Measurements from ENCODE around the gene UCP3. TPM values are rescaled to one million over a fixed set of nuclear protein-coding genes. Genes with fewer than 3 reads are reported as not detected.

The UCP3 gene
- total RNA-seq, 1 donor from 2014 or later: 2.0 TPM

GRCh38 chr11:73961321-73961720, 47.6 kb downstream of the UCP3 start:
- Histone ChIP-seq H3K4me2 (ENCODE audit: low read length) (peak overlapping the region; percentile 29), H3K27ac (ENCODE audit: low read depth, low read length) (no peak overlapping the region), H3K9ac (ENCODE audit: low read length) (no peak overlapping the region), H3K27me3 (ENCODE audit: insufficient read depth, low read length) (no peaks in the 10 kb centered on the region), H4K20me1 (ENCODE audit: insufficient read depth, low read length) (no peaks in the 10 kb centered on the region), H2AFZ (ENCODE audit: low read depth, low read length) (no peak overlapping the region), H3K4me1 (ENCODE audit: insufficient read depth, low read length) (peaks cover 2% of the 10 kb centered on the region), H3K4me3 (ENCODE audit: insufficient read depth, low read depth, low read length) (no peak overlapping the region), H3K79me2 (ENCODE audit: insufficient read depth, low read length) (no peaks in the 10 kb centered on the region), H3K36me3 (ENCODE audit: insufficient read depth, low read length) (no peaks in the 10 kb centered on the region), H3K9me3 (ENCODE audit: insufficient read depth, low read depth, low read length) (no peaks in the 10 kb centered on the region)
- TF ChIP-seq EZH2 (IDR thresholded peaks at IDR 0.05; ENCODE audit: insufficient read depth, low read length): no peak
- TF ChIP-seq, protein P1, sequence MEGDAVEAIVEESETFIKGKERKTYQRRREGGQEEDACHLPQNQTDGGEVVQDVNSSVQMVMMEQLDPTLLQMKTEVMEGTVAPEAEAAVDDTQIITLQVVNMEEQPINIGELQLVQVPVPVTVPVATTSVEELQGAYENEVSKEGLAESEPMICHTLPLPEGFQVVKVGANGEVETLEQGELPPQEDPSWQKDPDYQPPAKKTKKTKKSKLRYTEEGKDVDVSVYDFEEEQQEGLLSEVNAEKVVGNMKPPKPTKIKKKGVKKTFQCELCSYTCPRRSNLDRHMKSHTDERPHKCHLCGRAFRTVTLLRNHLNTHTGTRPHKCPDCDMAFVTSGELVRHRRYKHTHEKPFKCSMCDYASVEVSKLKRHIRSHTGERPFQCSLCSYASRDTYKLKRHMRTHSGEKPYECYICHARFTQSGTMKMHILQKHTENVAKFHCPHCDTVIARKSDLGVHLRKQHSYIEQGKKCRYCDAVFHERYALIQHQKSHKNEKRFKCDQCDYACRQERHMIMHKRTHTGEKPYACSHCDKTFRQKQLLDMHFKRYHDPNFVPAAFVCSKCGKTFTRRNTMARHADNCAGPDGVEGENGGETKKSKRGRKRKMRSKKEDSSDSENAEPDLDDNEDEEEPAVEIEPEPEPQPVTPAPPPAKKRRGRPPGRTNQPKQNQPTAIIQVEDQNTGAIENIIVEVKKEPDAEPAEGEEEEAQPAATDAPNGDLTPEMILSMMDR (IDR thresholded peaks at IDR 0.05; ENCODE audit: insufficient read depth, low read depth, low read length): no peak
- Mint-ChIP-seq H3K9me3 (ENCODE audit: unreplicated experiment) (no peaks in the 10 kb centered on the region), H3K4me3 (ENCODE audit: unreplicated experiment) (no peak overlapping the region), H3K4me1 (ENCODE audit: low read depth, unreplicated experiment) (peaks cover 13% of the 10 kb centered on the region), H3K36me3 (ENCODE audit: low read depth, unreplicated experiment) (no peaks in the 10 kb centered on the region), H3K27ac (ENCODE audit: unreplicated experiment) (no peak overlapping the region), H3K27me3 (ENCODE audit: low read depth, unreplicated experiment) (peaks cover 10% of the 10 kb centered on the region)
- peak; percentile 38 for DNase-seq (ENCODE audit: low read depth)
- FAIRE-seq: no peak

GRCh38 chr11:73958521-73959141, 50.3 kb downstream of the UCP3 start:
- FAIRE-seq: no peak
- no peak overlapping the region for H2AFZ ChIP-seq (ENCODE audit: low read depth, low read length)
- H3K27ac Mint-ChIP-seq (ENCODE audit: unreplicated experiment): no peak overlapping the region

More at GRCh38 chr11:73958521-73959141, 50.3 kb downstream of the UCP3 start:
- no peak overlapping the region for H3K9ac ChIP-seq (ENCODE audit: low read length)
- H3K4me1 Mint-ChIP-seq (ENCODE audit: low read depth, unreplicated experiment): peaks cover 14% of the 10 kb centered on the region
- no peaks in the 10 kb centered on the region for H3K36me3 Mint-ChIP-seq (ENCODE audit: low read depth, unreplicated experiment)
- H3K27me3 ChIP-seq (ENCODE audit: insufficient read depth, low read length): no peaks in the 10 kb centered on the region
- no peaks in the 10 kb centered on the region for H3K79me2 ChIP-seq (ENCODE audit: insufficient read depth, low read length)
- H3K4me3 ChIP-seq (ENCODE audit: insufficient read depth, low read depth, low read length): no peak overlapping the region
- peaks cover 8% of the 10 kb centered on the region for H3K4me1 ChIP-seq (ENCODE audit: insufficient read depth, low read length)
- H3K4me2 ChIP-seq (ENCODE audit: low read length): no peak overlapping the region
- H3K27me3 Mint-ChIP-seq (ENCODE audit: low read depth, unreplicated experiment): peaks cover 10% of the 10 kb centered on the region
- no peaks in the 10 kb centered on the region for H3K9me3 ChIP-seq (ENCODE audit: insufficient read depth, low read depth, low read length)
- no peak overlapping the region for H3K27ac ChIP-seq (ENCODE audit: low read depth, low read length)
- no peak for DNase-seq (ENCODE audit: low read depth)
- TF ChIP-seq EZH2 (IDR thresholded peaks at IDR 0.05; ENCODE audit: insufficient read depth, low read length): no peak
- TF ChIP-seq, protein P1 (IDR thresholded peaks at IDR 0.05; ENCODE audit: insufficient read depth, low read depth, low read length): no peak
- no peak overlapping the region for H3K4me3 Mint-ChIP-seq (ENCODE audit: unreplicated experiment)
- no peaks in the 10 kb centered on the region for H4K20me1 ChIP-seq (ENCODE audit: insufficient read depth, low read length)
- no peaks in the 10 kb centered on the region for H3K9me3 Mint-ChIP-seq (ENCODE audit: unreplicated experiment)
- no peaks in the 10 kb centered on the region for H3K36me3 ChIP-seq (ENCODE audit: insufficient read depth, low read length)
